Measurements from ENCODE around the gene GRID1. TPM values are rescaled to one million over a fixed set of nuclear protein-coding genes. Genes with fewer than 3 reads are reported as not detected.

Gene GRID1
- total and polyA plus RNA-seq, 5 donors = 0.06 to 1.8 (median 0.29) TPM

DNA sequence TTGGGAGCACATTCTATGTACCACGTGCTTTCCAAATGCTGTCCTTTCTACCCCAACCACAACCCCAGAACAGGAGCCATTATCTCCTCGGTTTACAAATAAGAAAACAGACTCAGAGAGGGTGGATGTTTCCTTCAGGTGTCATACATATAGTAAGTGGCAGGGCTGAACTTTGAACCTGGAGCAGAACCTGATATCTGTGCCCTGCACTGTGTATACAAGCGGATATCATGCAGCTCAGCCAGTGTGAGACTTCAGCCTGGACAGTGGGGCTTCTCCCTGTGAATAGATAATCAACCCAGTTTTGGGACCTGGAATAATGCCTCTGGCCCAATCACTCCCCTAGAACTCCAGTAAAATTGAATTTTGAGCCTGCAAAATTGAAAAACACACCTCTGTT lies 341.1 kb downstream of the GRID1 start:
- ATAC-seq = no peak

DNA sequence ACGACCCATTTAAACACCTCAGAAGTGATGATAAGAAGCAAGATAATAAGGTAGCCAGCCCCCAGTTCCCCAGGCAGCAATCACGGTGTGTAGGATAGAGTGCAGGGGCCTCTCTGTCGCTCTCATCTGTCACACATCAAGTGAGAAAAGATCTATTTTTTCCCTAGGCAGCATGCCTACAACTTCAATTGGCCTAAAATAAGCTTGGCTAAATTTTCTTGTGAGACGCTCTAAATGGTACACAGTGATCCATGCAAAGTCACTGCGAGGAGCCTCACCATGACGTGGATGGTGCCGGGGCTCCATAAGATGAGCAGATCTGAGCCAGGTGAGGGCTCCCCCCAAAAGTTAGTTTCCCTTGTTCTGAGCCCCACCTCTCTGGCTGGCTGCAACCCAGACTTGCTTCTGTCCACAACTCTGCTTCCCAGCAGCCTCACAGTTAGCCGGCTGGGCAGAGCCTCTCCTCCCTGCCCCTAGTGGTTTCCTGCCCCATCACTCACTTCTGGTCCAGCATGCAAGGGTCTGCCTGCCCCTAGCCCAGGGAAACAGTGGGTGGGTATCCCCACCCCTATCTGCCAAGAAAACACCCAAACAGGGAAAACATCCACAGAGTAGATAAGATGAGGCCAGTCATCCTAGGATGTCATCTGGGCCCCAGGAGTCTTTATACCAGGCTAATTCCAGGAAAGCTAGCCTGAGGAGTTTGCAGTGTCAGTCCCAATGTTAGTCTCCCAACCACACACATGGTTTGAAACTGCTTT lies 342.1 kb downstream of the GRID1 start:
- intact Hi-C loops (cut with DNase I) = no loop called here
- Histone ChIP-seq H3K27ac (ENCODE audit: low read length) (peak overlapping the region; percentile 55), H3K9me3 (ENCODE audit: control insufficient read depth, low read length) (no peaks in the 10 kb centered on the region), H3K4me3 (ENCODE audit: low read length) (no peak overlapping the region), H3K27me3 (ENCODE audit: control insufficient read depth, insufficient read depth) (no peaks in the 10 kb centered on the region), H3K4me1 (ENCODE audit: control insufficient read depth, insufficient read depth, low read length) (no peaks in the 10 kb centered on the region)
- WGBS = 42% methylated on average over 8 of the region's 8 CpGs
- peak in 1 of 3 donors; percentile 65 for DNase-seq
- peak; percentile 77 to 89 for ATAC-seq

More for the DNA sequence above, 341.1 kb downstream of the GRID1 start:
- H3K27ac ChIP-seq (ENCODE audit: low read length) = no peak overlapping the region
- H3K9me3 ChIP-seq (ENCODE audit: control insufficient read depth, low read length) = no peaks in the 10 kb centered on the region
- intact Hi-C loops (cut with DNase I) = no loop called here
- DNase-seq = no peak
- H3K27me3 ChIP-seq (ENCODE audit: control insufficient read depth, insufficient read depth) = no peaks in the 10 kb centered on the region
- H3K4me3 ChIP-seq (ENCODE audit: low read length) = no peak overlapping the region
- WGBS = 81% methylated on average over 3 of the region's 3 CpGs
- no peaks in the 10 kb centered on the region for H3K4me1 ChIP-seq (ENCODE audit: control insufficient read depth, insufficient read depth, low read length)

DNA sequence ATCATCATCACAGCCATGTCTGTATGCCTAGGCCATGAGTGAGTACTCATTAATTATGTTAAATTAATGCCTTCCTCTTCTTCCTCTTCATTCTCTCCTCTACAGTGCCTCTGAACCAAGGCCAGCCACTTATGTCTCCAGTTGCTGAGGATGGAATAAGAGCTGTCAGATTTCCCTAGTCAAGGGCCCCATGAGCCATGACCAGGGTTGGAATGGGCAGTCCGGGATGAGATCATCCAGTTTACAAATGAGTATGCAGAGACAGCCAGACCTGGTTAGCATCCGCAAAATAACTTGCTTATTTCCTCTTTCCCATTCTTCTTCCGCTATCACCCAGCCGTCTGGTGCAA lies 342.7 kb downstream of the GRID1 start:
- Histone ChIP-seq H3K27ac (ENCODE audit: low read length) (peak overlapping the region; percentile 55), H3K9me3 (ENCODE audit: control insufficient read depth, low read length) (no peaks in the 10 kb centered on the region), H3K27me3 (ENCODE audit: control insufficient read depth, insufficient read depth) (no peaks in the 10 kb centered on the region), H3K4me1 (ENCODE audit: control insufficient read depth, insufficient read depth, low read length) (no peaks in the 10 kb centered on the region), H3K4me3 (ENCODE audit: low read length) (no peak overlapping the region)
- ATAC-seq = peak; percentile 58 to 69
- 31% methylated on average over 4 of the region's 4 CpGs for WGBS
- intact Hi-C loops (cut with DNase I) = no loop called here
- DNase-seq = no peak

DNA sequence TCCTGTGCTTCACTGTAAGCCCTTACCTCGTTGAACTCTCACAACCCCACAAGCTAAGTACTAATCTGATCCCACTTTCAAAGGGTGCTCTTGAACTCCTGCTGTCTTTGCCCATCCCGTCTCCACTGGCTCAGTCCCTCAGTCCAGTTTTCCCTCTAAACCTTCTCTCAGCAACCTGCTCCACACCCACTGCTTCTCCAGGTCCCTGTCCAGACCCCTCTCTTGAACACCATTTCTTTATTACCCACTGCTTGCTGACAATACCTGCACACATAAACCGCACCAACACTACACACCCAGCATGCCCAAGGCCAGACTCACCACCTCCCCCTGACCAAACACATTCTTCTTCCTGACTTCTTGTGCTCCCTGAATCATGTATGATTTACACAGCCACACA lies 343.3 kb downstream of the GRID1 start:
- Histone ChIP-seq H3K4me3 (ENCODE audit: low read length) (no peak overlapping the region), H3K4me1 (ENCODE audit: control insufficient read depth, insufficient read depth, low read length) (no peaks in the 10 kb centered on the region), H3K27ac (ENCODE audit: low read length) (no peak overlapping the region), H3K9me3 (ENCODE audit: control insufficient read depth, low read length) (no peaks in the 10 kb centered on the region), H3K27me3 (ENCODE audit: control insufficient read depth, insufficient read depth) (no peaks in the 10 kb centered on the region)
- intact Hi-C loops (cut with DNase I) = no loop called here
- WGBS = 77% methylated on average over 3 of the region's 3 CpGs
- no peak for DNase-seq
- no peak for ATAC-seq

DNA sequence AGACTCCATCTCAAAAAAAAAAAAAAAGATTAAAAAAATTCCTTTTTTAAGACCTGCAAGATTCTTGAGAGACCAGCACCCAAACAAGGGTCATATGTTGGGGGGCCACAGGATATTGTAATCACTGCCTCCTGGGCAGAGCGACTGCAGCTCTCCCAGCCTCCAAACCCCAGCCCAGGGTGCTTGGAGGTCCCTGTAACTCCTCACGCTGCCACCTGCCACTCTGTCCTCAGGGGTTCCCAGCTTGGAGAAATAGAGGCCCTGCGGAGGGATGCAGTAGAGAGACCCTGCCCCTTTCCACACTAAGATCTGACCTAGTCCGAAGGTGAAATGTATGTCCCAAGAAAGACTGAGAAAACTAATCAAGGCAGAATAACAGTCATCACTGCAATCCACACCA lies 343.7 kb downstream of the GRID1 start:
- Histone ChIP-seq H3K27me3 (ENCODE audit: control insufficient read depth, insufficient read depth) (no peaks in the 10 kb centered on the region), H3K4me1 (ENCODE audit: control insufficient read depth, insufficient read depth, low read length) (no peaks in the 10 kb centered on the region), H3K9me3 (ENCODE audit: control insufficient read depth, low read length) (no peaks in the 10 kb centered on the region), H3K27ac (ENCODE audit: low read length) (no peak overlapping the region), H3K4me3 (ENCODE audit: low read length) (no peak overlapping the region)
- no peak for ATAC-seq
- intact Hi-C loops (cut with DNase I) = no loop called here
- DNase-seq = no peak
- 94% methylated on average over 4 of the region's 4 CpGs for WGBS

DNA sequence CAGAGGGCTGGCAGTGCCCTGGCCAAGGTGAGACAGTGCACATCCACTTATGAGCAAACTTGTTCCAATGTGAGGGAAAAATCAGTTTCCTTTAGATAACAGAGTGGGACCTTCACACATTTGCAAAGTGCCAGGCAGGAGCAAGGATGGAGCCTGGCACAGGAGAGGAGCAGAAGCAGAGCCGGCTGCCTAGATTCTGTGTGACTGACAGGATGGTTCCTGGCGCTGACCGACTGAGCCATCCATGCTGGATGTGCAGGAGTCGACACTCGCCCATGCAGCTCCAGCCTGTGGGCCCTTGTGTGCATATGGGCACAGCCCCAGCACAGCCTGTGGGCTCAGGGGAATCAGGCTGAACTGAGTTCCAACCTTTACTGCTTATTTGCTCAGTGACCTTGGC lies 346.5 kb downstream of the GRID1 start:
- WGBS = 73% methylated on average over 5 of the region's 5 CpGs
- no peak for ATAC-seq
- Histone ChIP-seq H3K27ac (ENCODE audit: low read length) (no peak overlapping the region), H3K9me3 (ENCODE audit: control insufficient read depth, low read length) (no peaks in the 10 kb centered on the region), H3K4me3 (ENCODE audit: low read length) (no peak overlapping the region), H3K4me1 (ENCODE audit: control insufficient read depth, insufficient read depth, low read length) (peaks cover 5% of the 10 kb centered on the region), H3K27me3 (ENCODE audit: control insufficient read depth, insufficient read depth) (no peaks in the 10 kb centered on the region)
- DNase-seq = no peak
- intact Hi-C loops (cut with DNase I) = no loop called here

DNA sequence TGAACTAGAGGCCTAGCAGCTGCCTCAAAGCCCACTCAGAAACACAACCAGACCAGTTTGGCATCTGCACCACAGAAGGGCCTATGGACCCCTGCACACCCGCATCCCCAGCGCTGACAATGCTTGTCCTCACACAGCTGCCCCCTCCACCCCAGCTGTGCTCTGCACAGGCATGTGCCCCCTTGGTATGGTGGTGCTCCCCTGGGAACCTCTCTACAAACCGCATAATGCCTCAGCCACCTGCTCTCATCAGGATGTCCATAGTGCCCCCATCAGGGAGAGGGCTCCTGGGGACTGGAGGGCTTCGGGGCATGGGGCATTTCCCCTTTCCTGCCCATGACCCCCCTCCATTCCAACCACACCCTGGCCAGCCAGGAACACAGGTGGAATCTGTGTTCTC lies 347.5 kb downstream of the GRID1 start:
- H3K27me3 ChIP-seq (ENCODE audit: control insufficient read depth, insufficient read depth) = no peaks in the 10 kb centered on the region
- peaks cover 5% of the 10 kb centered on the region for H3K4me1 ChIP-seq (ENCODE audit: control insufficient read depth, insufficient read depth, low read length)
- H3K4me3 ChIP-seq (ENCODE audit: low read length) = no peak overlapping the region
- no peak for ATAC-seq
- 94% methylated on average over 4 of the region's 4 CpGs for WGBS
- H3K27ac ChIP-seq (ENCODE audit: low read length) = no peak overlapping the region
- no peak for DNase-seq
- no peaks in the 10 kb centered on the region for H3K9me3 ChIP-seq (ENCODE audit: control insufficient read depth, low read length)
- intact Hi-C loops (cut with DNase I) = no loop called here

DNA sequence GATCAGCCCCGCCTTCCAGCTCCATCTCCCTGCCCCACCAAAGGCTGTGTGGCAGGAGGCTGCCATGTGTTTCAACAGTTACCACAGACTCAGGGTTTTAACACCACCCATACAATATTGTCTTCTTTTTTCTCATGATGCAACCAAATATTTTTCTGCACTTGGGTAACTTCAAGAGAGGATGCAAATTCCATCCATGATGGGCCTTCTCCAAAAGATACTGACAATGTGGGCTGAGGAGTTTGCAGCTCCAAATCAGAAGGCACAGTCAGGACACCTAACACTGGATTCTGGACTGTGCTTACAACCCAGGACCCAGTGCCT lies 347.9 kb downstream of the GRID1 start:
- DNase-seq (no peak), ATAC-seq (no peak)
- WGBS = 77% methylated on average over 1 of the region's 1 CpG
- Histone ChIP-seq H3K27me3 (ENCODE audit: control insufficient read depth, insufficient read depth) (no peaks in the 10 kb centered on the region), H3K4me3 (ENCODE audit: low read length) (no peak overlapping the region), H3K9me3 (ENCODE audit: control insufficient read depth, low read length) (no peaks in the 10 kb centered on the region), H3K4me1 (ENCODE audit: control insufficient read depth, insufficient read depth, low read length) (peaks cover 5% of the 10 kb centered on the region), H3K27ac (ENCODE audit: low read length) (no peak overlapping the region)
- intact Hi-C loops (cut with DNase I) = no loop called here

DNA sequence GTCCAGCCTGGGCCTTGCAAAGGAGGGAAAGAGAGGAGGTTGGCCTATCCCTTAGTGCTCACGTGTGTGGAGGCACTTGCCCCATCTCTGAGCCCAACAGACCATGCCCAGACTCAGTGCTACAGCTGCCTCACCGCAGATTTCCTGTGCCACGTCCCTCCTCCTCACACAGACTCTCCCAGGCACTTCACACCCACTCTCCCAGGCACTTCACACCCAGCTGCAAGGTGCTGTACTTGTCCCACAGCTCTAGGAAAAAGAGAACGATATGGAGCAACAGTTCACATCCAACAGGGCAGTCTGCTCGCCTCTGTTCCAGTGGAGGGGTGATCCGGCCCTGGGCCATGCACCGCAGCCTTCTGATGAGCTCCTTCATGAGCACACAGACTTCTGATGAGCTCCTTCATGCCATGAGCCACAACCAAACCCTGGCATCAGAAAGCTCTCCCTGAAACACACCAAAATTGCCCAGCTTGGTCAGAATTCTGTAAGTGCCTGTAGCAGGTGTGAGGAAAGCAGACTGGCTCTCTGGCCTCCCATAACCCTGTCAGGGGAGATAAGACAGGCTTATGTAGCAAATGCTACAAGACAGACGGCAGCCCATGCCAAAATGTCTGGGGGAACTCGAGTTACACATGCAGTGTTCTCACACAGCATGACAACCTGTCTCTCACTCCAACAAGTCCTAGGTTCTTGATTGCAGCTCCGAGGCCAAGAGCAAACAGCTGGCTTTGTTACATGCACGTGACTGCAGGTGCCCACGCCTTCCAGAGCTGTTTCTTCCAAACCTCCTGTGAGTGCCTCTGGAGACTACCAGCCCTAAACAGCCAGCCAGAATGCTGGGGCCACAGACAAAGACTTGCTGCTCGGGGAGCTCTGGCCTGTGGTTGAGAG lies 348.5 kb downstream of the GRID1 start:
- Histone ChIP-seq H3K27ac (ENCODE audit: low read length) (peak overlapping the region; percentile 76), H3K4me1 (ENCODE audit: control insufficient read depth, insufficient read depth, low read length) (peaks cover 5% of the 10 kb centered on the region), H3K27me3 (ENCODE audit: control insufficient read depth, insufficient read depth) (no peaks in the 10 kb centered on the region), H3K9me3 (ENCODE audit: control insufficient read depth, low read length) (no peaks in the 10 kb centered on the region), H3K4me3 (ENCODE audit: low read length) (no peak overlapping the region)
- ATAC-seq (peak; percentile 75 to 84), DNase-seq (peak; percentile 40 to 78 (median 69))
- WGBS = 47% methylated on average over 13 of the region's 13 CpGs
- intact Hi-C loops (cut with DNase I) = no loop called here

DNA sequence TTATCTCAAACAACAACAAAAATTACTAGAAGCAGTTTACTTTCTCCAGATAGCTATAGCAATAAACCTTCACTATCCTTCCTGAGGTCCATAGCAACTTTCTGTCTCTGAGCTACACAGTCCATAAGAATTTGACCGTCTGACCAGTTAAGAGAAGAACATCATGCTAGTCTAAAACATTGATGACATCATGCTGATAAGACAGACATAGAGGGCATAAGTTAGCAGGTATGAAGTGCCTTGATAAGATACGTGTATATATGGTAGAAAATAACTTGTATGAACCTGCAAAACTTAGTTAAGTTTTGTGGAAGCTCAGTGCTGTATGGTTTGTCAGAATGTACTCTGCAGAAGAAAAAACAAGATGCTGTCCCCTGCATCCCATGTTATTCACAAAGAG lies 353.0 kb downstream of the GRID1 start:
- H3K27me3 ChIP-seq (ENCODE audit: control insufficient read depth, insufficient read depth) = no peaks in the 10 kb centered on the region
- DNase-seq (no peak), ATAC-seq (no peak)
- no peak overlapping the region for H3K27ac ChIP-seq (ENCODE audit: low read length)
- peaks cover 5% of the 10 kb centered on the region for H3K4me1 ChIP-seq (ENCODE audit: control insufficient read depth, insufficient read depth, low read length)
- no peaks in the 10 kb centered on the region for H3K9me3 ChIP-seq (ENCODE audit: control insufficient read depth, low read length)
- 59% methylated on average over 2 of the region's 2 CpGs for WGBS
- intact Hi-C loops (cut with DNase I) = no loop called here
- no peak overlapping the region for H3K4me3 ChIP-seq (ENCODE audit: low read length)

DNA sequence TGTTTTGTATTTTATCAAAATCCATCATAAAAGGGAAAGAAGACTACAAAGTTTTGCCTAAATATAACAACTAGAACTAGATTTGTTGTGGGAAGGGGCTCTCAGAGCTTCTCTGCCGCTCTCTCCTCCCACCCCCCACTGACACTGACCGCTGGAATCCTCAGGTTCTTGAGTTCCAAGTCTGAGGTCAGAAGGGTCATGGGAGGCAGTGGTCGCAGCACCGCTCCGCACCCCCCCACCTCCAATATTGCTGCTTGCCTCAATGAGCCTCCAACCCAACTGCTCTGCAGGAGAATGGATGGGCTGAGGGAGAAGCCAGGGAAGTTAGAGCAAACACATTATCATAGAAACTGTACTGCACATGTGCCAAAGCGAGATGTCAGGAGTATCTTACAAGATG lies 359.4 kb downstream of the GRID1 start:
- Histone ChIP-seq H3K4me1 (ENCODE audit: control insufficient read depth, insufficient read depth, low read length) (peaks cover 3% of the 10 kb centered on the region), H3K4me3 (ENCODE audit: low read length) (no peak overlapping the region), H3K27me3 (ENCODE audit: control insufficient read depth, insufficient read depth) (no peaks in the 10 kb centered on the region), H3K9me3 (ENCODE audit: control insufficient read depth, low read length) (no peaks in the 10 kb centered on the region), H3K27ac (ENCODE audit: low read length) (no peak overlapping the region)
- no peak for ATAC-seq
- WGBS = 83% methylated on average over 6 of the region's 6 CpGs
- intact Hi-C loops (cut with DNase I) = no loop called here
- no peak for DNase-seq
